ENCODE data around the gene CADPS2.
A peak's percentile ranks its signal among the peaks of the same experiment; 100 is the strongest.

DNA sequence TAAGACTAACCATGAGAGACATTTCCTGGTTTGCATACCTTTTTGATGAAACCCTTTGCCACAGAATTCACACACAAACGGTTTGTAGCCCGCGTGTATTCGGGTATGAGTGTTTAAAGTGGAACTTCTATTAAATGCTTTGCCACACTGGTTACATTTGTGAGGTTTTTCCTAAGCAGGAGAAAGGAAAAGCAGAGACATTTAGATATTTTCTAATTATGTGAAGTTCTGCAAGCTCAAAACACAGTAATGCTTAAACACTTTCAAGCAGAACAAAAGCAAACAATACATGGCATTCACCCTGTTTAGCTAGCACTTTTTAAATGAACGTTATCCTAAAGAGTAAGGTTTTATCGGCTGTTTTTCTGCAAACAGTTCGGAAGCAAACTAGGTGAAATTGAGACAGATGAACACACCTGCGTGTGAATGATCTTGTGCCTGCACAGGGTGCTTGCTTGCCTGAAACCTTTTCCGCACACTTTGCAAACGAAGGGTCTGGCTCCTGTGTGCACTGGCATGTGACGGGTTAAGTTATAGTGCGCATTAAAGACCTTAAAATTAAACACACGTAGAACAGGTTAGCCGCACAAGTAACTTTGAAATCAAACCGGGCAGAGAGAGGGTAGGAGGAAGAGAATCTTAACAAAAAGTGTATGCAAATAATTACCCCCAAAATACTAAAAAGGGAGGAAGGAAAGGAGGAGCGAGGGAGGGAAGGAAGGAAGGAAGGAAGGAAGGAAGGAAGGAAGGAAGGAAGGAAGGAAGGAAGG is 583.3 kb downstream of the CADPS2 start:
- TF ChIP-seq, protein P1, sequence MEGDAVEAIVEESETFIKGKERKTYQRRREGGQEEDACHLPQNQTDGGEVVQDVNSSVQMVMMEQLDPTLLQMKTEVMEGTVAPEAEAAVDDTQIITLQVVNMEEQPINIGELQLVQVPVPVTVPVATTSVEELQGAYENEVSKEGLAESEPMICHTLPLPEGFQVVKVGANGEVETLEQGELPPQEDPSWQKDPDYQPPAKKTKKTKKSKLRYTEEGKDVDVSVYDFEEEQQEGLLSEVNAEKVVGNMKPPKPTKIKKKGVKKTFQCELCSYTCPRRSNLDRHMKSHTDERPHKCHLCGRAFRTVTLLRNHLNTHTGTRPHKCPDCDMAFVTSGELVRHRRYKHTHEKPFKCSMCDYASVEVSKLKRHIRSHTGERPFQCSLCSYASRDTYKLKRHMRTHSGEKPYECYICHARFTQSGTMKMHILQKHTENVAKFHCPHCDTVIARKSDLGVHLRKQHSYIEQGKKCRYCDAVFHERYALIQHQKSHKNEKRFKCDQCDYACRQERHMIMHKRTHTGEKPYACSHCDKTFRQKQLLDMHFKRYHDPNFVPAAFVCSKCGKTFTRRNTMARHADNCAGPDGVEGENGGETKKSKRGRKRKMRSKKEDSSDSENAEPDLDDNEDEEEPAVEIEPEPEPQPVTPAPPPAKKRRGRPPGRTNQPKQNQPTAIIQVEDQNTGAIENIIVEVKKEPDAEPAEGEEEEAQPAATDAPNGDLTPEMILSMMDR (IDR thresholded peaks at IDR 0.05; ENCODE audit: insufficient read depth, low read depth, low read length) = no peak
- TF ChIP-seq EZH2 (IDR thresholded peaks at IDR 0.05; ENCODE audit: insufficient read depth, low read length) = peak; percentile 3
